NCI-H345 treated with DMSO at 0.1 percent for 48 hours (cell line): ENCODE measurements around the gene TDRD9.

Source experiments
- DNase-seq: peaks from one replicate; lab custom pipeline; 2025; ENCODE audit not compliant: unreplicated experiment; lab: John Stamatoyannopoulos, UW

The TDRD9 gene

GRCh38 chr14:104064003-104064402 is 135.7 kb downstream of the TDRD9 start:
- DNase-seq, result no peak

GRCh38 chr14:104066279-104066678 is 138.0 kb downstream of the TDRD9 start:
- DNase-seq, result no peak

- no peak for DNase-seq
These were observed 138.6 kb downstream of the TDRD9 start for GRCh38 chr14:104066719-104067295.

GRCh38 chr14:104069541-104069940 is 141.3 kb downstream of the TDRD9 start:
- no peak for DNase-seq

- DNase-seq, result no peak
These were observed 144.3 kb downstream of the TDRD9 start for GRCh38 chr14:104072586-104072985.

GRCh38 chr14:104073764-104074163 is 145.5 kb downstream of the TDRD9 start:
- no peak for DNase-seq

GRCh38 chr14:104075530-104076151 is 147.4 kb downstream of the TDRD9 start:
- no peak for DNase-seq

GRCh38 chr14:104076743-104077142 is 148.5 kb downstream of the TDRD9 start:
- DNase-seq, result no peak

GRCh38 chr14:104078031-104078455 is 149.8 kb downstream of the TDRD9 start:
- peak; percentile 64 for DNase-seq

GRCh38 chr14:104080376-104081260 is 152.4 kb downstream of the TDRD9 start:
- DNase-seq, result no peak

GRCh38 chr14:104081261-104081835 is 153.1 kb downstream of the TDRD9 start:
- DNase-seq, result no peak

- DNase-seq, result no peak
These were observed 153.8 kb downstream of the TDRD9 start for GRCh38 chr14:104081951-104082464.

GRCh38 chr14:104082807-104083206 is 154.6 kb downstream of the TDRD9 start:
- DNase-seq, result no peak

GRCh38 chr14:104084251-104085002 is 156.2 kb downstream of the TDRD9 start:
- DNase-seq, result no peak

- DNase-seq, result no peak
These were observed 157.0 kb downstream of the TDRD9 start, which contains the start of gene ASPG for GRCh38 chr14:104085032-104085888. Gene ASPG (plus strand): TSS chr14:104085700. CDS start chr14:104085771, 71 bp downstream.

- no peak for DNase-seq
These were observed 157.6 kb downstream of the TDRD9 start for GRCh38 chr14:104085889-104086201.

GRCh38 chr14:104086210-104086660 is 158.0 kb downstream of the TDRD9 start:
- no peak for DNase-seq

- no peak for DNase-seq
These were observed 158.6 kb downstream of the TDRD9 start for GRCh38 chr14:104086661-104087461.

- no peak for DNase-seq
These were observed 159.2 kb downstream of the TDRD9 start for GRCh38 chr14:104087505-104087904.
